ENCODE measurements around the gene TNFRSF12A.

DNA sequence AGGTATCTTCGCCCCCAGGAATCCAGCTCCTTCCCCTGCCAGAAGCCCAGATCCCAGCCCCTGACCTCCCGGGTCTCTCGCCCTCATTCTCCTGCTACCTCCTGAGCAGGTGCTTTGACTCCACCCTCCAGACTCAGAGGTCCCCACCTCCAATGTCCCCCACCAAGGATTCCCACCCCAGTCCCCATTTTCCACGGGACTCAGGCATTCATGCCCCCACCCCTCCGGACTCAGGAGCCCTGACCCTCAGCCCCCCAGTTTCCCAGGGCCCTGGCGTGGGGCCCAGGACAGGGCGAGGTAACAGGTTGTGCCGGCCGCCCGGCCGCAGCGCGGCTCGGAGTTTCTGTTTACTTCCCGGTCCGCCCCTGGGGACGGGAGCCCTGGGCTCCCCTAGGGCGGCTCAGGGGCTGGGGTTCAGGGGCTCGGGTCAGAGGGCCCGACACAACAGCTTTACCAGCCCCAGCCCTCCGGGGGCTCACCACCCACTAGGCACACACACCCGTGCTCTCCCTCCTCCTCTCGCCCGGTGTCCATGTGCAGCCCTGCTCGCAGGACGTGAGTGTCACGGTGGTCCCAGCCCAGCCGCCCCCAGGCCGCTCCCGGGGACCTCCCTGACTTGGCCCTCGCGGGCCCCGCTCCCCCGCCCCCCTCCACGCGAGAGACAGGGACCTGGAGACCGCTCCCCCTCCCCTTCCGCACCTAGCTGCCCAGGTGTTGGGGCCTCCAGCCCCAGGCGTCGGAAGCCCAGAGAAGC, 16.0 kb downstream of the TNFRSF12A start:
- TF ChIP-seq, protein P1, sequence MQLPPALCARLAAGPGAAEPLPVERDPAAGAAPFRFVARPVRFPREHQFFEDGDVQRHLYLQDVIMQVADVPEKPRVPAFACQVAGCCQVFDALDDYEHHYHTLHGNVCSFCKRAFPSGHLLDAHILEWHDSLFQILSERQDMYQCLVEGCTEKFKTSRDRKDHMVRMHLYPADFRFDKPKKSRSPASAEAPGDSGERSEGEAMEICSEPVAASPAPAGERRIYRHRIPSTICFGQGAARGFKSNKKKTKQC (CRISPR knock-in tag; IDR thresholded peaks at IDR 0.05), result no peak
- TF ChIP-seq, protein P2, sequence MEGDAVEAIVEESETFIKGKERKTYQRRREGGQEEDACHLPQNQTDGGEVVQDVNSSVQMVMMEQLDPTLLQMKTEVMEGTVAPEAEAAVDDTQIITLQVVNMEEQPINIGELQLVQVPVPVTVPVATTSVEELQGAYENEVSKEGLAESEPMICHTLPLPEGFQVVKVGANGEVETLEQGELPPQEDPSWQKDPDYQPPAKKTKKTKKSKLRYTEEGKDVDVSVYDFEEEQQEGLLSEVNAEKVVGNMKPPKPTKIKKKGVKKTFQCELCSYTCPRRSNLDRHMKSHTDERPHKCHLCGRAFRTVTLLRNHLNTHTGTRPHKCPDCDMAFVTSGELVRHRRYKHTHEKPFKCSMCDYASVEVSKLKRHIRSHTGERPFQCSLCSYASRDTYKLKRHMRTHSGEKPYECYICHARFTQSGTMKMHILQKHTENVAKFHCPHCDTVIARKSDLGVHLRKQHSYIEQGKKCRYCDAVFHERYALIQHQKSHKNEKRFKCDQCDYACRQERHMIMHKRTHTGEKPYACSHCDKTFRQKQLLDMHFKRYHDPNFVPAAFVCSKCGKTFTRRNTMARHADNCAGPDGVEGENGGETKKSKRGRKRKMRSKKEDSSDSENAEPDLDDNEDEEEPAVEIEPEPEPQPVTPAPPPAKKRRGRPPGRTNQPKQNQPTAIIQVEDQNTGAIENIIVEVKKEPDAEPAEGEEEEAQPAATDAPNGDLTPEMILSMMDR (IDR thresholded peaks at IDR 0.05 in 2 of 3, conservative IDR thresholded peaks at IDR 0.05 in 1 of 3; ENCODE audit: insufficient read depth in 2 of 3, low read depth in 1 of 3, low read length in 3 of 3), result no peak

Measured in K562 (cell line).